GM12878 (cell line): Measurements from ENCODE around the gene ZNF160. TPM values are rescaled to one million over a fixed set of nuclear protein-coding genes. Genes with fewer than 3 reads are reported as not detected.

Experiments used
- ATAC-seq: fragments of 200-7000 bp; cut with Tn5 transposase; 3 replicates; pipeline ENCODE4 v1.9.1; 2020; ENCODE audit warnings: mild to moderate bottlenecking, moderate library complexity
- BruUV-seq: library from RNA; stranded (reverse); fragments of 400-500 nt; replicated peaks from 2 replicates; lab custom pipeline; 2021; lab: Mats Ljungman, UMichigan
- CTCF ChIA-PET: fragments of 300-600 bp; sonication (Branson Sonifier 250); formaldehyde crosslinking; extraction: SDS; loops from one replicate; lab custom pipeline; 2021; ENCODE audit warnings: inconsistent platforms; lab: Yijun Ruan, JAX
- POLR2A ChIA-PET: fragments of 350-600 bp; formaldehyde crosslinking; extraction: SDS; loops from one replicate; lab custom pipeline; 2021; ENCODE audit warnings: inconsistent platforms; lab: Charles Lee
- RAD21 ChIA-PET: fragments of 300-600 bp; sonication (Branson Sonifier 250); formaldehyde crosslinking; loops from one replicate; lab custom pipeline; 2023; ENCODE audit warnings: antibody characterized with exemption; ENCODE audit not compliant: unreplicated experiment; lab: Charles Lee
- SMC1A ChIA-PET: fragments of 300-600 bp; sonication (Branson Sonifier 250); formaldehyde crosslinking; loops from one replicate; lab custom pipeline; 2023; ENCODE audit not compliant: unreplicated experiment, uncharacterized antibody; lab: Charles Lee
- DNase-seq: peaks from one replicate; pipeline ENCODE4 v3.0.0-alpha.2; 2011; ENCODE audit warnings: low read depth, low spot score
- FAIRE-seq: peaks from 3 replicates; lab custom pipeline; 2011; peaks lifted over from hg19 to GRCh38; lab: Jason Lieb, UNC
- H2AFZ ChIP-seq: 2 replicates; pipeline ENCODE4 v1.6.0; 2011; ENCODE audit warnings: low read depth, low read length, control low read depth; ENCODE audit not compliant: control insufficient read depth
- H3K27ac ChIP-seq: 2 replicates; pipeline ENCODE4 v1.5.1; 2011; ENCODE audit warnings: control low read depth; ENCODE audit not compliant: control insufficient read depth, insufficient read depth
- H3K27me3 ChIP-seq, 2 experiments: replicated peaks in 1 of 2; 2 replicates each; pipeline versions ENCODE4 v1.6.0 to v1.6.1; 2011; ENCODE audit warnings: low read length in 1 of 2; ENCODE audit not compliant: control insufficient read depth in 2 of 2, insufficient read depth in 2 of 2
- H3K36me3 ChIP-seq, 2 experiments: 2 replicates each; pipeline ENCODE4 v1.5.1; 2011; ENCODE audit warnings: low read length in 1 of 2; ENCODE audit not compliant: control insufficient read depth in 2 of 2, insufficient read depth in 2 of 2
- H3K4me1 ChIP-seq: 2 replicates; pipeline ENCODE4 v1.6.1; 2011; ENCODE audit warnings: mild to moderate bottlenecking, low read length, moderate library complexity, mixed read lengths; ENCODE audit not compliant: control insufficient read depth, insufficient read depth
- H3K4me2 ChIP-seq: 2 replicates; pipeline ENCODE4 v1.6.0; 2011; ENCODE audit warnings: control low read depth; ENCODE audit not compliant: control insufficient read depth, insufficient read depth
- H3K4me3 ChIP-seq: fragments of 200-600 bp; sonication (generic); 2 replicates; pipeline ENCODE4 v1.5.1; 2016
- H3K79me2 ChIP-seq: 2 replicates; pipeline ENCODE4 v1.6.0; 2011; ENCODE audit warnings: low read length; ENCODE audit not compliant: control insufficient read depth, insufficient read depth
- H3K9ac ChIP-seq: 2 replicates; pipeline ENCODE4 v1.8.0; 2011; ENCODE audit warnings: low read length, control low read depth, mixed read lengths; ENCODE audit not compliant: control insufficient read depth, insufficient read depth
- H3K9me3 ChIP-seq: replicated peaks from 3 replicates; pipeline ENCODE4 v1.5.1; 2011; ENCODE audit warnings: mild to moderate bottlenecking, low read length; ENCODE audit not compliant: control insufficient read depth, insufficient read depth
- H4K20me1 ChIP-seq: 2 replicates; pipeline ENCODE4 v1.6.0; 2011; ENCODE audit not compliant: control insufficient read depth, insufficient read depth
- ASH2L ChIP-seq: fragments of 300-600, 200-600 bp; sonication (generic); IDR thresholded peaks from 2 replicates; pipeline ENCODE4 v1.6.1; 2017; ENCODE audit warnings: low read depth, mild to moderate bottlenecking, borderline replicate concordance
- CHD2 ChIP-seq: IDR thresholded peaks from 2 replicates; pipeline ENCODE4 v1.6.1; 2011; ENCODE audit warnings: low read depth, low read length, improper control_type of control experiment, borderline replicate concordance
- CHD4 ChIP-seq: fragments of 200-600 bp; sonication (generic); IDR thresholded peaks from 2 replicates; pipeline ENCODE4 v1.6.1; 2016; ENCODE audit warnings: mild to moderate bottlenecking
- HDGF ChIP-seq: fragments of 450-650 bp; IDR thresholded peaks from 2 replicates; pipeline ENCODE4 v1.6.1; 2016; ENCODE audit warnings: antibody characterized with exemption
- IKZF2 ChIP-seq, 2 experiments: fragments of 450-650 bp; IDR thresholded peaks; 2 replicates each; pipeline ENCODE4 v1.6.1; 2017; ENCODE audit warnings: mild to moderate bottlenecking in 2 of 2, moderate library complexity in 2 of 2
- JUNB ChIP-seq: IDR thresholded peaks from 2 replicates; pipeline ENCODE4 v1.6.1; 2016; ENCODE audit warnings: antibody characterized with exemption, mild to moderate bottlenecking
- KAT2A ChIP-seq: conservative IDR thresholded peaks from 2 replicates; pipeline ENCODE4 v1.6.1; 2011; ENCODE audit warnings: low read depth, low read length; ENCODE audit not compliant: control insufficient read depth
- KLF5 ChIP-seq: fragments of 450-650 bp; IDR thresholded peaks from 2 replicates; pipeline ENCODE4 v1.6.1; 2014; ENCODE audit warnings: mild to moderate bottlenecking; ENCODE audit not compliant: partially characterized antibody
- NRF1 ChIP-seq: conservative IDR thresholded peaks from 2 replicates; pipeline ENCODE4 v1.6.1; 2011; ENCODE audit warnings: mild to moderate bottlenecking, low read depth, low read length, improper control_type of control experiment
- SIX5 ChIP-seq: IDR thresholded peaks from 2 replicates; pipeline ENCODE4 v1.6.1; 2011; ENCODE audit warnings: mild to moderate bottlenecking, low read depth, low read length, moderate library complexity; ENCODE audit not compliant: severe bottlenecking
- SP1 ChIP-seq: IDR thresholded peaks from one replicate; pipeline ENCODE4 v1.6.1; 2011; ENCODE audit warnings: low read depth, low read length
- SUZ12 ChIP-seq: fragments of 200-600 bp; sonication (generic); IDR thresholded peaks from one replicate; pipeline ENCODE4 v1.6.1; 2018; ENCODE audit warnings: antibody characterized with exemption, mild to moderate bottlenecking; ENCODE audit not compliant: unreplicated experiment
- TARDBP ChIP-seq: IDR thresholded peaks from 2 replicates; pipeline ENCODE4 v1.6.1; 2016; ENCODE audit warnings: borderline replicate concordance
- TCF3 ChIP-seq: IDR thresholded peaks from 2 replicates; pipeline ENCODE4 v1.6.1; 2012; ENCODE audit warnings: low read depth, mild to moderate bottlenecking, low read length, borderline replicate concordance; ENCODE audit not compliant: insufficient read depth
- WGBS: methylation state at CpG from one replicate; pipeline ENCODE4 v1.1.6; 2016; ENCODE audit warnings: low lambda C conversion rate; ENCODE audit not compliant: insufficient replicate concordance, insufficient coverage; ENCODE audit errors: missing lambda C conversion rate; 5-methylcytosine and 5-hydroxymethylcytosine counted together
- in situ Hi-C: fragments of 300-500 bp; cut with MboI; formaldehyde crosslinking; loops from 9 replicates; pipeline ENCODE4 v1.14.3; 2018; ENCODE audit warnings: mixed read lengths
- intact Hi-C: fragments of 100-400 bp; cut with micrococcal nuclease; formaldehyde crosslinking; loops from one replicate; pipeline ENCODE4 v1.14.2; 2022; ENCODE audit not compliant: unreplicated experiment
- polyA plus RNA-seq, 11 experiments: library from polyadenylated mRNA; depleted of rRNA in 4 of 11; unstranded in 6 of 11; stranded (reverse) in 5 of 11; fragments of >200 nt; fragmentation: Nextera tagmentation in 4 of 11; fragmentation: Illumina TruSeq in 1 of 11; extraction: Ambion mirVana in 4 of 11; extraction: Trizol in 1 of 11; gene quantifications; 1 replicate in 1 of 11; 2 replicates in 10 of 11; pipeline versions ENCODE4 v1.2.1 to v1.2.3, GENCODE V29; 2011 to 2016; ENCODE audit warnings: inconsistent platforms in 2 of 11, missing spikeins in 2 of 11, low read depth in 1 of 11
- total RNA-seq, 4 experiments: library from RNA; depleted of rRNA in 3 of 4; stranded (reverse); fragments of >200 nt in 3 of 4; fragmentation: Illumina TruSeq in 1 of 4; extraction: Trizol in 1 of 4; gene quantifications; 2 replicates each; pipeline versions ENCODE4 v1.2.1 to v1.2.3, GENCODE V29; 2013 to 2021
- TF ChIP-seq, protein P1 (sequence below), 3 experiments: IDR thresholded peaks in 2 of 3; conservative IDR thresholded peaks in 1 of 3; 2 replicates each; pipeline ENCODE4 v1.5.1; 2011; ENCODE audit warnings: low read depth in 3 of 3, low read length in 3 of 3, mild to moderate bottlenecking in 3 of 3, control low read depth in 2 of 3, moderate library complexity in 2 of 3, inconsistent platforms in 1 of 3, mixed read lengths in 1 of 3; ENCODE audit not compliant: control insufficient read depth in 2 of 3, insufficient read depth in 1 of 3; ENCODE audit errors: extremely low read depth in 1 of 3
- TF ChIP-seq, protein P2 (sequence below): IDR thresholded peaks from 2 replicates; pipeline ENCODE4 v1.6.1; 2011; ENCODE audit warnings: mild to moderate bottlenecking, low read depth, low read length, moderate library complexity; ENCODE audit not compliant: insufficient replicate concordance
- TF ChIP-seq, protein P3 (sequence below): fragments of 450-650 bp; IDR thresholded peaks from 2 replicates; pipeline ENCODE4 v1.6.1; 2016; ENCODE audit warnings: mild to moderate bottlenecking, moderate library complexity, borderline replicate concordance

ZNF160 gene
- total and polyA plus RNA-seq, 10 of the 15 experiments (the other 5 are each of a cell fraction or from before 2014, with no cell fraction given), result 2.8 to 18.6 (median 12.1) TPM

DNA sequence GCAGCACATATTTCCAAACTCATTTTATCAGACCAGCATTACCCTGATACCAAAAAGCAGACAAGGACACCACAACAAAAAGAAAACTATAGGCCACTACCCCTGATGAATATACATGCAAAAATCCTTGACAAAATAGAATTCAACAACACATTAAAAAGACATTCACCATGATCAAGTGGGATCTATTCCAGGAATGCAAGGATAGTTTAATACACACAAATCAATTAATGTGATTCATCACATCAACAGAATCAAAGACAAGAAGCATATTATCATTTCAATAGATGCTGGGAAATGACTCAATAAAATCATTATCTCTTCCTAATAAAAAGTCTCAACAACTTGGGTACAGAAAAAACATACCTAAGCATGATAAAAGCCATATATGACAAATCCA, 44.4 kb upstream of the ZNF160 start (continued):
- TF ChIP-seq TARDBP (no peak), ASH2L (no peak), JUNB (no peak), HDGF (no peak)

DNA sequence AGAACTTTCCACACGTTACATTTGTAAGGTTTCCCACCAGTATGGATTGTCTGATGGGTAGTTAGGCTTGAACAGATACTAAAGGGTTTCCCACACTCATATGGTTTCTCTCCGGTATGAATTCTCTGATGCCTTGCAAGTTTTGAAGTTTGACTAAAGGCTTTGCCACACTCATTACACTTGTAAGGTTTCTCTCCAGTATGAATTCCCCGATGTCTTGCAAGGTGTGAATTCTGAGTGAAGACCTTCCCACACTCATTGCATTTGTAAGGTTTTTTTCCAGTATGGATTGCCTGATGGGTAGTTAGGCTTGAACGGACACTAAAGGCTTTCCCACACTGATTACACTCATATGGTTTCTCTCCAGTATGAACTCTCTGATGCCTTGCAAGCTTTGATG, 37.1 kb upstream of the ZNF160 start:
- FAIRE-seq (no peak), DNase-seq (no peak), ATAC-seq (no peak)
- Histone ChIP-seq H3K9ac (no peak overlapping the region), H4K20me1 (no peaks in the 10 kb centered on the region), H3K9me3 (peaks cover 17% of the 10 kb centered on the region), H2AFZ (no peak overlapping the region), H3K36me3 (no peaks in the 10 kb centered on the region; a peak in 1 of 4 replicates), H3K27ac (no peak overlapping the region), H3K27me3 (no peaks in the 10 kb centered on the region), H3K79me2 (no peaks in the 10 kb centered on the region), H3K4me1 (no peaks in the 10 kb centered on the region), H3K4me3 (no peak overlapping the region), H3K4me2 (no peak overlapping the region)
- RAD21 ChIA-PET, result no interaction called here
- 96% methylated on average over 4 of the region's 4 CpGs for WGBS
- intact Hi-C loops, result no loop called here
- no TSS peak for BruUV-seq
- SMC1A ChIA-PET, result no interaction called here
- POLR2A ChIA-PET, result no interaction called here
- in situ Hi-C loops, result no loop called here
- CTCF ChIA-PET, result no interaction called here
- TF ChIP-seq TCF3, result no peak
- no peak for TF ChIP-seq JUNB
- no peak for TF ChIP-seq CHD2
- TF ChIP-seq, protein P1, sequence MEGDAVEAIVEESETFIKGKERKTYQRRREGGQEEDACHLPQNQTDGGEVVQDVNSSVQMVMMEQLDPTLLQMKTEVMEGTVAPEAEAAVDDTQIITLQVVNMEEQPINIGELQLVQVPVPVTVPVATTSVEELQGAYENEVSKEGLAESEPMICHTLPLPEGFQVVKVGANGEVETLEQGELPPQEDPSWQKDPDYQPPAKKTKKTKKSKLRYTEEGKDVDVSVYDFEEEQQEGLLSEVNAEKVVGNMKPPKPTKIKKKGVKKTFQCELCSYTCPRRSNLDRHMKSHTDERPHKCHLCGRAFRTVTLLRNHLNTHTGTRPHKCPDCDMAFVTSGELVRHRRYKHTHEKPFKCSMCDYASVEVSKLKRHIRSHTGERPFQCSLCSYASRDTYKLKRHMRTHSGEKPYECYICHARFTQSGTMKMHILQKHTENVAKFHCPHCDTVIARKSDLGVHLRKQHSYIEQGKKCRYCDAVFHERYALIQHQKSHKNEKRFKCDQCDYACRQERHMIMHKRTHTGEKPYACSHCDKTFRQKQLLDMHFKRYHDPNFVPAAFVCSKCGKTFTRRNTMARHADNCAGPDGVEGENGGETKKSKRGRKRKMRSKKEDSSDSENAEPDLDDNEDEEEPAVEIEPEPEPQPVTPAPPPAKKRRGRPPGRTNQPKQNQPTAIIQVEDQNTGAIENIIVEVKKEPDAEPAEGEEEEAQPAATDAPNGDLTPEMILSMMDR (IDR thresholded peaks at IDR 0.05 in 2 of 3, conservative IDR thresholded peaks at IDR 0.05 in 1 of 3; ENCODE audit: control insufficient read depth in 2 of 3, extremely low read depth in 1 of 3, insufficient read depth in 1 of 3, low read depth in 3 of 3, low read length in 3 of 3), result no peak
- TF ChIP-seq, protein P2, sequence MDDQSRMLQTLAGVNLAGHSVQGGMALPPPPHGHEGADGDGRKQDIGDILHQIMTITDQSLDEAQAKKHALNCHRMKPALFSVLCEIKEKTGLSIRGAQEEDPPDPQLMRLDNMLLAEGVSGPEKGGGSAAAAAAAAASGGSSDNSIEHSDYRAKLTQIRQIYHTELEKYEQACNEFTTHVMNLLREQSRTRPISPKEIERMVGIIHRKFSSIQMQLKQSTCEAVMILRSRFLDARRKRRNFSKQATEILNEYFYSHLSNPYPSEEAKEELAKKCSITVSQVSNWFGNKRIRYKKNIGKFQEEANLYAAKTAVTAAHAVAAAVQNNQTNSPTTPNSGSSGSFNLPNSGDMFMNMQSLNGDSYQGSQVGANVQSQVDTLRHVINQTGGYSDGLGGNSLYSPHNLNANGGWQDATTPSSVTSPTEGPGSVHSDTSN, result no peak
- TF ChIP-seq KLF5, result no peak
- TF ChIP-seq NRF1, result no peak
- TF ChIP-seq SIX5, result no peak
- TF ChIP-seq KAT2A, result no peak
- TF ChIP-seq CHD4, result no peak
- no peak for TF ChIP-seq IKZF2 (IDR thresholded peaks at IDR 0.05)
- TF ChIP-seq, protein P3, sequence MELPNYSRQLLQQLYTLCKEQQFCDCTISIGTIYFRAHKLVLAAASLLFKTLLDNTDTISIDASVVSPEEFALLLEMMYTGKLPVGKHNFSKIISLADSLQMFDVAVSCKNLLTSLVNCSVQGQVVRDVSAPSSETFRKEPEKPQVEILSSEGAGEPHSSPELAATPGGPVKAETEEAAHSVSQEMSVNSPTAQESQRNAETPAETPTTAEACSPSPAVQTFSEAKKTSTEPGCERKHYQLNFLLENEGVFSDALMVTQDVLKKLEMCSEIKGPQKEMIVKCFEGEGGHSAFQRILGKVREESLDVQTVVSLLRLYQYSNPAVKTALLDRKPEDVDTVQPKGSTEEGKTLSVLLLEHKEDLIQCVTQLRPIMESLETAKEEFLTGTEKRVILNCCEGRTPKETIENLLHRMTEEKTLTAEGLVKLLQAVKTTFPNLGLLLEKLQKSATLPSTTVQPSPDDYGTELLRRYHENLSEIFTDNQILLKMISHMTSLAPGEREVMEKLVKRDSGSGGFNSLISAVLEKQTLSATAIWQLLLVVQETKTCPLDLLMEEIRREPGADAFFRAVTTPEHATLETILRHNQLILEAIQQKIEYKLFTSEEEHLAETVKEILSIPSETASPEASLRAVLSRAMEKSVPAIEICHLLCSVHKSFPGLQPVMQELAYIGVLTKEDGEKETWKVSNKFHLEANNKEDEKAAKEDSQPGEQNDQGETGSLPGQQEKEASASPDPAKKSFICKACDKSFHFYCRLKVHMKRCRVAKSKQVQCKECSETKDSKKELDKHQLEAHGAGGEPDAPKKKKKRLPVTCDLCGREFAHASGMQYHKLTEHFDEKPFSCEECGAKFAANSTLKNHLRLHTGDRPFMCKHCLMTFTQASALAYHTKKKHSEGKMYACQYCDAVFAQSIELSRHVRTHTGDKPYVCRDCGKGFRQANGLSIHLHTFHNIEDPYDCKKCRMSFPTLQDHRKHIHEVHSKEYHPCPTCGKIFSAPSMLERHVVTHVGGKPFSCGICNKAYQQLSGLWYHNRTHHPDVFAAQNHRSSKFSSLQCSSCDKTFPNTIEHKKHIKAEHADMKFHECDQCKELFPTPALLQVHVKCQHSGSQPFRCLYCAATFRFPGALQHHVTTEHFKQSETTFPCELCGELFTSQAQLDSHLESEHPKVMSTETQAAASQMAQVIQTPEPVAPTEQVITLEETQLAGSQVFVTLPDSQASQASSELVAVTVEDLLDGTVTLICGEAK, result no peak
- no peak for TF ChIP-seq SP1
- no peak for TF ChIP-seq SUZ12
- TF ChIP-seq ASH2L, result no peak
